ENCODE data around the gene NNMT.

DNA sequence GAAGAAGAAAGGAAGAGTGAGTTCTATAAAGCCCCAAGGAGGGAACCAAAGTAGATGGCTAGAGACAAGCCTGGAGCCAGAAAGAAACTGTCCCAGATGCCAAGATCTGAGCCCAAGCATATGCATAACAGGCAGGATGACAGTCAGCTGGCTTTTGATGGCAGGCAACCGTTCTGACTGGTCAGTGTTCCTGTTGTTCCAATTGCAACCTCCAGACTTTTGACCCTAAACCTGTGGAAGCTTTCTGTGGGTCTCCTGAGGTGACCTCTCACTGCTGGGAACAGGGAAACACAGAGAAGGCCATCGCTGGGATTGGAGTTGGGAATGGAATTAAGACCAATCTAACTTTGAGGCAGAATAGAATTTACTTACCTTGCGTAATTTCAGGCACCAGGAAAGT, 21.6 kb upstream of the NNMT start:
- TF ChIP-seq, protein P1, sequence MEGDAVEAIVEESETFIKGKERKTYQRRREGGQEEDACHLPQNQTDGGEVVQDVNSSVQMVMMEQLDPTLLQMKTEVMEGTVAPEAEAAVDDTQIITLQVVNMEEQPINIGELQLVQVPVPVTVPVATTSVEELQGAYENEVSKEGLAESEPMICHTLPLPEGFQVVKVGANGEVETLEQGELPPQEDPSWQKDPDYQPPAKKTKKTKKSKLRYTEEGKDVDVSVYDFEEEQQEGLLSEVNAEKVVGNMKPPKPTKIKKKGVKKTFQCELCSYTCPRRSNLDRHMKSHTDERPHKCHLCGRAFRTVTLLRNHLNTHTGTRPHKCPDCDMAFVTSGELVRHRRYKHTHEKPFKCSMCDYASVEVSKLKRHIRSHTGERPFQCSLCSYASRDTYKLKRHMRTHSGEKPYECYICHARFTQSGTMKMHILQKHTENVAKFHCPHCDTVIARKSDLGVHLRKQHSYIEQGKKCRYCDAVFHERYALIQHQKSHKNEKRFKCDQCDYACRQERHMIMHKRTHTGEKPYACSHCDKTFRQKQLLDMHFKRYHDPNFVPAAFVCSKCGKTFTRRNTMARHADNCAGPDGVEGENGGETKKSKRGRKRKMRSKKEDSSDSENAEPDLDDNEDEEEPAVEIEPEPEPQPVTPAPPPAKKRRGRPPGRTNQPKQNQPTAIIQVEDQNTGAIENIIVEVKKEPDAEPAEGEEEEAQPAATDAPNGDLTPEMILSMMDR (IDR thresholded peaks at IDR 0.05 in 8 of 11, conservative IDR thresholded peaks at IDR 0.05 in 3 of 11) = no peak
- TF ChIP-seq POLR2AphosphoS5 (IDR thresholded peaks at IDR 0.05) = no peak
- no peak for TF ChIP-seq POLR2A (IDR thresholded peaks at IDR 0.05)

All from spleen (tissue), 7 donors.